HEK293T (cell line): ENCODE results near the gene SUSD4.

Source experiments
- ARNT ChIP-seq: fragments of 450-650 bp; IDR thresholded peaks from 2 replicates; pipeline ENCODE4 v1.6.1; 2017; ENCODE audit warnings: mild to moderate bottlenecking
- BHLHE40 ChIP-seq: fragments of 450-650 bp; IDR thresholded peaks from 2 replicates; pipeline ENCODE4 v1.6.1; 2016; ENCODE audit warnings: mild to moderate bottlenecking, moderate library complexity, borderline replicate concordance
- ELF4 ChIP-seq: fragments of 450-650 bp; IDR thresholded peaks from 2 replicates; pipeline ENCODE4 v1.6.1; 2017; ENCODE audit warnings: antibody characterized with exemption
- FOXK2 ChIP-seq: fragments of 450-650 bp; IDR thresholded peaks from 2 replicates; pipeline ENCODE4 v1.6.1; 2016; ENCODE audit warnings: mild to moderate bottlenecking
- FOXM1 ChIP-seq: fragments of 450-650 bp; IDR thresholded peaks from 2 replicates; pipeline ENCODE4 v1.6.1; 2017; ENCODE audit warnings: mild to moderate bottlenecking, borderline replicate concordance
- HDGF ChIP-seq: fragments of 450-650 bp; IDR thresholded peaks from 2 replicates; pipeline ENCODE4 v1.6.1; 2017; ENCODE audit warnings: antibody characterized with exemption, borderline replicate concordance
- NFRKB ChIP-seq: fragments of 450-650 bp; IDR thresholded peaks from 2 replicates; pipeline ENCODE4 v1.6.1; 2016; ENCODE audit warnings: mild to moderate bottlenecking, moderate library complexity
- SP1 ChIP-seq: fragments of 450-650 bp; IDR thresholded peaks from 2 replicates; pipeline ENCODE4 v1.6.1; 2017
- SUZ12 ChIP-seq: fragments of 450-650 bp; IDR thresholded peaks from 2 replicates; pipeline ENCODE4 v1.6.1; 2016; ENCODE audit warnings: mild to moderate bottlenecking
- TARDBP ChIP-seq: fragments of 450-650 bp; IDR thresholded peaks from 2 replicates; pipeline ENCODE4 v1.6.1; 2016
- ZNF384 ChIP-seq: fragments of 450-650 bp; IDR thresholded peaks from 2 replicates; pipeline ENCODE4 v1.6.1; 2016
- TF ChIP-seq, protein P1 (sequence below): fragments of 450-650 bp; IDR thresholded peaks from 2 replicates; pipeline ENCODE4 v1.6.1; 2016

DNA sequence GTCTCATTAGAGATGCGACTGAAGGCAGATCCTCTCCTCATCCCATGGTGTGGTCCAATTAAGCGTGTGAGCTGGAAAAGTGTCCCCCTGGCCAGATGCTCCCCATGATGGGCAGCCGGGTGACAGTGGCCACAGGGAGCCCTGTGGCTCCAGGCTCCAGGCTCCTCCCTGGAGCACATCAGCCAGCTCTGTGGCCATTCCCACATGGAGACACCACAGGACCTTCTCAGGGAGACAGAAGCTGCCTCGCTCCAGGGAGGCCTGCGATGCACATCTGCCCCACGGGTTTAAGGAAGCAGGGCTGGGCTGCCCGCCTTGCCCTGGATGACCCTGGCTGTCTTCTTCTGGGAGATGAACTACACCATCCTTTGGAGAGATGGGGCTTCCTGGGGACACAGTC, 121.0 kb downstream of the SUSD4 start:
- no peak for TF ChIP-seq ELF4
- TF ChIP-seq FOXK2: no peak
- no peak for TF ChIP-seq NFRKB
- no peak for TF ChIP-seq SP1
- no peak for TF ChIP-seq SUZ12
- TF ChIP-seq HDGF: no peak
- no peak for TF ChIP-seq BHLHE40
- TF ChIP-seq ARNT: no peak
- no peak for TF ChIP-seq ZNF384
- TF ChIP-seq FOXM1: no peak
- TF ChIP-seq, protein P1, sequence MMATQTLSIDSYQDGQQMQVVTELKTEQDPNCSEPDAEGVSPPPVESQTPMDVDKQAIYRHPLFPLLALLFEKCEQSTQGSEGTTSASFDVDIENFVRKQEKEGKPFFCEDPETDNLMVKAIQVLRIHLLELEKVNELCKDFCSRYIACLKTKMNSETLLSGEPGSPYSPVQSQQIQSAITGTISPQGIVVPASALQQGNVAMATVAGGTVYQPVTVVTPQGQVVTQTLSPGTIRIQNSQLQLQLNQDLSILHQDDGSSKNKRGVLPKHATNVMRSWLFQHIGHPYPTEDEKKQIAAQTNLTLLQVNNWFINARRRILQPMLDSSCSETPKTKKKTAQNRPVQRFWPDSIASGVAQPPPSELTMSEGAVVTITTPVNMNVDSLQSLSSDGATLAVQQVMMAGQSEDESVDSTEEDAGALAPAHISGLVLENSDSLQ: no peak
- no peak for TF ChIP-seq TARDBP
